Fibroblast of lung (primary cell): ENCODE data around the gene MOB4. TPM values are rescaled to one million over a fixed set of nuclear protein-coding genes. Genes with fewer than 3 reads are reported as not detected.

Source experiments
- DNase-seq, 2 donors: peaks; one replicate each; pipeline versions ENCODE4 v3.0.0 to v3.0.0-alpha.2; 2010; ENCODE audit warnings: low read depth in 2 of 2
- H2AFZ ChIP-seq: 2 replicates; pipeline ENCODE4 v1.5.1; 2012; ENCODE audit warnings: low read length, control low read depth, inconsistent platforms
- H3K27ac ChIP-seq: 2 replicates; pipeline ENCODE4 v1.5.1; 2011; ENCODE audit warnings: low read length, control low read depth; ENCODE audit not compliant: insufficient read depth
- H3K27me3 ChIP-seq: 2 replicates; pipeline ENCODE4 v1.5.1; 2011; ENCODE audit warnings: mild to moderate bottlenecking, low read length; ENCODE audit not compliant: control insufficient read depth, insufficient read depth
- H3K36me3 ChIP-seq: 2 replicates; pipeline ENCODE4 v1.5.1; 2011; ENCODE audit warnings: low read length; ENCODE audit not compliant: control insufficient read depth, insufficient read depth
- H3K4me1 ChIP-seq: 2 replicates; pipeline ENCODE4 v1.5.1; 2011; ENCODE audit warnings: low read length; ENCODE audit not compliant: control insufficient read depth, insufficient read depth; ENCODE audit errors: extremely low read depth
- H3K4me2 ChIP-seq: 2 replicates; pipeline ENCODE4 v1.5.1; 2011; ENCODE audit warnings: low read length, control low read depth; ENCODE audit not compliant: insufficient read depth; ENCODE audit errors: extremely low read depth
- H3K4me3 ChIP-seq, 4 experiments: fragments of 200-600 bp in 1 of 4; sonication (generic) in 1 of 4; replicated peaks in 1 of 4; 2 replicates each; pipeline ENCODE4 v1.5.1; 2011 to 2016; ENCODE audit warnings: low read length in 4 of 4, low read depth in 3 of 4, mild to moderate bottlenecking in 3 of 4, control low read depth in 2 of 4, inconsistent platforms in 1 of 4, mixed read lengths in 1 of 4; ENCODE audit not compliant: insufficient read depth in 1 of 4; ENCODE audit errors: control extremely low read depth in 1 of 4
- H3K79me2 ChIP-seq: 2 replicates; pipeline ENCODE4 v1.5.1; 2012; ENCODE audit warnings: mild to moderate bottlenecking, low read length, inconsistent platforms; ENCODE audit not compliant: control insufficient read depth, insufficient read depth
- H3K9ac ChIP-seq: 2 replicates; pipeline ENCODE4 v1.5.1; 2011; ENCODE audit warnings: mild to moderate bottlenecking, low read length, control low read depth; ENCODE audit not compliant: insufficient read depth
- H3K9me3 ChIP-seq: 2 replicates; pipeline ENCODE4 v1.5.1; 2012; ENCODE audit warnings: low read depth, low read length; ENCODE audit not compliant: control insufficient read depth, insufficient read depth
- H4K20me1 ChIP-seq: 2 replicates; pipeline ENCODE4 v1.5.1; 2011; ENCODE audit warnings: low read length; ENCODE audit not compliant: control insufficient read depth, insufficient read depth; ENCODE audit errors: extremely low read depth
- EZH2 ChIP-seq: IDR thresholded peaks from 2 replicates; pipeline ENCODE4 v1.5.1; 2012; ENCODE audit warnings: low read length, control low read depth, mild to moderate bottlenecking; ENCODE audit errors: missing control alignments
- polyA plus RNA-seq, 2 donors: library from polyadenylated mRNA; depleted of rRNA in 1 of 2; stranded (reverse) in 1 of 2; unstranded in 1 of 2; fragments of >200 nt; gene quantifications; 2 replicates each; pipeline ENCODE4 v1.2.1, GENCODE V29; 2011 to 2012; ENCODE audit warnings: missing spikeins in 1 of 2
- total RNA-seq: library from RNA; depleted of rRNA; stranded (reverse); fragments of >200 nt; gene quantifications from 2 replicates; pipeline ENCODE4 v1.2.1, GENCODE V29; 2014
- TF ChIP-seq, protein P1 (sequence below), 2 donors: IDR thresholded peaks in 1 of 2; conservative IDR thresholded peaks in 1 of 2; 1 replicate in 1 of 2; 2 replicates in 1 of 2; pipeline ENCODE4 v1.5.1; 2011 to 2012; ENCODE audit warnings: low read length in 2 of 2, control low read depth in 1 of 2, inconsistent platforms in 1 of 2, low read depth in 1 of 2, mild to moderate bottlenecking in 1 of 2

The MOB4 gene
- total and polyA plus RNA-seq, 2 donors (not counting 1 experiment from before 2014, with no cell fraction given): 26.6 to 70.5 TPM

DNA sequence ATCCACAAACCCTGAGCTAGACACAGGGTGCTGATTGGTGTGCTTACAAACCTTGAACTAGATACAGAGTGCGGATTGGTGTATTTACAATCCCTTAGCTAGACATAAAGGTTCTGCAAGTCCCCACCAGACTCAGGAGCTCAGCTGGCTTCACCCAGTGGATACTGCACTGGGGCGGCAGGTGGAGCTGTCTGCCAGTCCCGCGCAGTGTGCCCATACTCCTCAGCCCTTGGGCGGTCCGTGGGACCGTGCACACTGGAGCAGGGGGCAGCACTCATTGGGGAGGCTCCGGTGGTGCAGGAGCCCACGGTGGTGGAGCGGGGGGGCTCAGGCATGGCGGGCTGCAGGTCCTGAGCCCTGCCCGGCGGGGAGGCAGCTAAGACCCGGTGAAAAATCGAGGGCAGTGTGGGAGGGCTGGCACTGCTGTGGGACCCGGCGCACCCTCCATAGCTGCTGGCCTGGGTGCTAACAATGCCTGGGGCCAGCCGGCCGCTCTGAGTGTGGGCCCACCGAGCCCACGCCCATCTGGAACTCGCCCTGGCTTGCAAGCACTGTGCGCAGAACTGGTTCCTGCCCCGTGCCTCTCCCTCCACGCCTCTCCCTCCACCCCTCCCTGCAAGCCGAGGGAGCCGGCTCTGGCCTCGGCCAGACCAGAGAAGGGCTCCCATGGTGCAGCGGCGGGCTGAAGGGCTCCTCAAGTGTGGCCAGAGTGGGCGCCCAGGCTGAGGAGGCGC, 75.6 kb downstream of the MOB4 start:
- TF ChIP-seq, protein P1, sequence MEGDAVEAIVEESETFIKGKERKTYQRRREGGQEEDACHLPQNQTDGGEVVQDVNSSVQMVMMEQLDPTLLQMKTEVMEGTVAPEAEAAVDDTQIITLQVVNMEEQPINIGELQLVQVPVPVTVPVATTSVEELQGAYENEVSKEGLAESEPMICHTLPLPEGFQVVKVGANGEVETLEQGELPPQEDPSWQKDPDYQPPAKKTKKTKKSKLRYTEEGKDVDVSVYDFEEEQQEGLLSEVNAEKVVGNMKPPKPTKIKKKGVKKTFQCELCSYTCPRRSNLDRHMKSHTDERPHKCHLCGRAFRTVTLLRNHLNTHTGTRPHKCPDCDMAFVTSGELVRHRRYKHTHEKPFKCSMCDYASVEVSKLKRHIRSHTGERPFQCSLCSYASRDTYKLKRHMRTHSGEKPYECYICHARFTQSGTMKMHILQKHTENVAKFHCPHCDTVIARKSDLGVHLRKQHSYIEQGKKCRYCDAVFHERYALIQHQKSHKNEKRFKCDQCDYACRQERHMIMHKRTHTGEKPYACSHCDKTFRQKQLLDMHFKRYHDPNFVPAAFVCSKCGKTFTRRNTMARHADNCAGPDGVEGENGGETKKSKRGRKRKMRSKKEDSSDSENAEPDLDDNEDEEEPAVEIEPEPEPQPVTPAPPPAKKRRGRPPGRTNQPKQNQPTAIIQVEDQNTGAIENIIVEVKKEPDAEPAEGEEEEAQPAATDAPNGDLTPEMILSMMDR (conservative IDR thresholded peaks at IDR 0.05 in 1 of 2, IDR thresholded peaks at IDR 0.05 in 1 of 2; ENCODE audit: low read depth in 1 of 2, low read length in 2 of 2): no peak
- no peak for TF ChIP-seq EZH2
- Histone ChIP-seq H3K4me3 (no peak overlapping the region), H3K27ac (no peak overlapping the region), H3K27me3 (no peaks in the 10 kb centered on the region), H3K79me2 (no peaks in the 10 kb centered on the region), H2AFZ (no peak overlapping the region), H3K4me2 (no peak overlapping the region), H3K9me3 (no peaks in the 10 kb centered on the region), H4K20me1 (no peaks in the 10 kb centered on the region), H3K9ac (no peak overlapping the region), H3K36me3 (no peaks in the 10 kb centered on the region), H3K4me1 (no peaks in the 10 kb centered on the region)
- DNase-seq: no peak

DNA sequence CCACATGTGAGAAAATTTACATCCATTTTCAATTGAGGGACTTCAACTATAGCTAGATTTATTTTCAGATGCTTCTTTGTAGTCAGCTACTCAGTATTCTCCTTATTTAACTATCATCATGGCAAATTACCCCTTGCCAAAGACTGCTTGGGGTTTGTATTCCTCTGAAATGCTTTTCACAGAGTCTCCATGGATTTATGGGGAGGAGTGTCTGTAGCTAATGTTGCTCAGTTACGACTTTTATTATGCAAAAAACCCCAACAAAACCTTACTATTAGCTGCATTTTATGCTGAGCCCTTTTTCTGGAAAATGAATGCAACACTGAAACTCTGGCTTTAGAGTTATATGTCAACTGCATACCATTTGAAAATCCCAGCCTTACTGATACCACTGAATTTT, 80.9 kb downstream of the MOB4 start:
- no peaks in the 10 kb centered on the region for H3K36me3 ChIP-seq

DNA sequence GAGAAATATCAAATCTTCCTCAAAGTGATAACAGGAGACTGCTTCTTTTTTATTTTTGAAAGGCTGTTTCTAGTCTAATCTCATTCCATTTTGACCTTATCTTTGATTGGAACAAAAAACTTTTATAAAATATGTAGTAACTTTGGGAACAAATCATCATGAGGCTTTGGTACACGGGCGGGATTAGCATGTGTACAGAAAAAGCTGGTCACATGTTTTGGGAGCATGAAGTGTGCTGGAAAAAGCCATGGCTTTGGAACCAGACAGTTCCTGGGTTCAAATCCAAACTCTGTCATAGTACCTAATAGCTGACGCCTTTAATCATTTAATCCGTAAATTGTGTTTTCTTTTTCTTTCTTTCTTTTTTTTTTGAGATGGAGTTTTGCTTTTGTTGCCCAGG, 81.3 kb downstream of the MOB4 start:
- Histone ChIP-seq H3K9me3 (no peaks in the 10 kb centered on the region), H3K27ac (no peak overlapping the region), H3K27me3 (no peaks in the 10 kb centered on the region), H3K79me2 (no peaks in the 10 kb centered on the region), H3K4me1 (no peaks in the 10 kb centered on the region), H3K4me3 (no peak overlapping the region), H3K36me3 (no peaks in the 10 kb centered on the region), H3K4me2 (no peak overlapping the region), H3K9ac (no peak overlapping the region), H4K20me1 (no peaks in the 10 kb centered on the region), H2AFZ (no peak overlapping the region)
- TF ChIP-seq, protein P1 (conservative IDR thresholded peaks at IDR 0.05 in 1 of 2, IDR thresholded peaks at IDR 0.05 in 1 of 2; ENCODE audit: low read depth in 1 of 2, low read length in 2 of 2): no peak
- TF ChIP-seq EZH2: no peak
- DNase-seq: no peak

More for the DNA sequence above, 80.9 kb downstream of the MOB4 start:
- Histone ChIP-seq H3K4me2 (no peak overlapping the region), H3K27ac (no peak overlapping the region), H4K20me1 (no peaks in the 10 kb centered on the region), H2AFZ (no peak overlapping the region), H3K9me3 (no peaks in the 10 kb centered on the region), H3K4me1 (no peaks in the 10 kb centered on the region), H3K27me3 (no peaks in the 10 kb centered on the region), H3K9ac (no peak overlapping the region), H3K4me3 (no peak overlapping the region), H3K79me2 (no peaks in the 10 kb centered on the region)
- DNase-seq: no peak
- TF ChIP-seq, protein P1 (conservative IDR thresholded peaks at IDR 0.05 in 1 of 2, IDR thresholded peaks at IDR 0.05 in 1 of 2; ENCODE audit: low read depth in 1 of 2, low read length in 2 of 2): no peak
- no peak for TF ChIP-seq EZH2
